22Rv1 (cell line): ENCODE data around the gene SMTNL1.

Experiments
- CTCF ChIP-seq: fragments of 450-650 bp; IDR thresholded peaks from 2 replicates; pipeline ENCODE4 v1.5.1; 2017; ENCODE audit warnings: mild to moderate bottlenecking
- ZFX ChIP-seq: fragments of 450-650 bp; IDR thresholded peaks from 2 replicates; pipeline ENCODE4 v1.6.1; 2017; ENCODE audit warnings: antibody characterized with exemption, borderline replicate concordance

- TF ChIP-seq CTCF (no peak), ZFX (no peak)
These were observed 29.6 kb downstream of the SMTNL1 start for GRCh38 chr11:57566905-57567514.
